GM23338 (cell line): ENCODE data around the gene CCNL1. TPM values are rescaled to one million over a fixed set of nuclear protein-coding genes. Genes with fewer than 3 reads are reported as not detected.

Experiments
- ATAC-seq: fragments of 200-7000 bp; cut with Tn5 transposase; 3 replicates; pipeline ENCODE4 v1.9.1; 2020
- DNase-seq: peaks from one replicate; pipeline ENCODE4 v3.0.0-alpha.2; 2015; ENCODE audit warnings: low spot score
- H2AFZ ChIP-seq: fragments of 200-600 bp; sonication (generic); 2 replicates; pipeline ENCODE4 v1.8.0; 2016; ENCODE audit warnings: antibody characterized with exemption, mild to moderate bottlenecking, moderate library complexity
- H3F3A ChIP-seq: fragments of 200-600 bp; sonication (generic); replicated peaks from 2 replicates; pipeline ENCODE4 v1.8.0; 2017; ENCODE audit warnings: antibody characterized with exemption, mixed run types, low read depth
- H3K27ac ChIP-seq: fragments of 200-600 bp; sonication (generic); 2 replicates; pipeline ENCODE4 v1.6.1; 2016; ENCODE audit warnings: low read depth
- H3K27me3 ChIP-seq: fragments of 200-600 bp; sonication (generic); 2 replicates; pipeline ENCODE4 v1.8.0; 2016; ENCODE audit warnings: mild to moderate bottlenecking, mixed run types, moderate library complexity; ENCODE audit not compliant: insufficient read depth
- H3K36me3 ChIP-seq: fragments of 200-600 bp; sonication (generic); 2 replicates; pipeline ENCODE4 v1.8.0; 2016; ENCODE audit warnings: mild to moderate bottlenecking; ENCODE audit not compliant: insufficient read depth
- H3K4me1 ChIP-seq: fragments of 200-600 bp; sonication (generic); 2 replicates; pipeline ENCODE4 v1.8.0; 2016; ENCODE audit warnings: mild to moderate bottlenecking, moderate library complexity; ENCODE audit not compliant: insufficient read depth
- H3K4me2 ChIP-seq: fragments of 200-600 bp; sonication (generic); 2 replicates; pipeline ENCODE4 v1.7.1; 2017; ENCODE audit warnings: mixed run types
- H3K4me3 ChIP-seq: fragments of 200-600 bp; sonication (generic); 2 replicates; pipeline ENCODE4 v1.6.1; 2016; ENCODE audit warnings: mixed run types
- H3K79me2 ChIP-seq: fragments of 200-600 bp; sonication (generic); replicated peaks from 2 replicates; pipeline ENCODE4 v1.8.0; 2017; ENCODE audit warnings: mild to moderate bottlenecking; ENCODE audit not compliant: insufficient read depth
- H3K9me2 ChIP-seq: fragments of 200-600 bp; sonication (generic); 2 replicates; pipeline ENCODE4 v1.8.0; 2017; ENCODE audit not compliant: insufficient read depth
- H4K20me1 ChIP-seq: fragments of 200-600 bp; sonication (generic); replicated peaks from 2 replicates; pipeline ENCODE4 v1.8.0; 2017; ENCODE audit warnings: mild to moderate bottlenecking; ENCODE audit not compliant: insufficient read depth
- H3K27ac Mint-ChIP-seq: 2 replicates; pipeline ENCODE4 v1.8.0; 2020; ENCODE audit warnings: inconsistent platforms, mild to moderate bottlenecking, moderate library complexity, mixed read lengths
- H3K27me3 Mint-ChIP-seq: 3 replicates; pipeline ENCODE4 v1.8.0; 2022; ENCODE audit warnings: low read depth, mild to moderate bottlenecking, moderate library complexity, mixed read lengths, inconsistent platforms; ENCODE audit not compliant: insufficient read depth, poor library complexity
- H3K36me3 Mint-ChIP-seq: 3 replicates; pipeline ENCODE4 v1.8.0; 2021; ENCODE audit warnings: low read depth, mild to moderate bottlenecking, inconsistent platforms, moderate library complexity, mixed read lengths
- H3K4me1 Mint-ChIP-seq: 3 replicates; pipeline ENCODE4 v1.8.0; 2020; ENCODE audit warnings: mild to moderate bottlenecking, inconsistent platforms, mixed read lengths
- H3K4me3 Mint-ChIP-seq: 3 replicates; pipeline ENCODE4 v1.8.0; 2021; ENCODE audit warnings: moderate library complexity, mild to moderate bottlenecking, inconsistent platforms, mixed read lengths
- H3K9me3 Mint-ChIP-seq: 3 replicates; pipeline ENCODE4 v1.8.0; 2020; ENCODE audit warnings: moderate library complexity, mild to moderate bottlenecking, inconsistent platforms, mixed read lengths
- CREB1 ChIP-seq: fragments of 250-450 bp; sonication (Bioruptor Pico); IDR thresholded peaks from 2 replicates; pipeline ENCODE4 v1.5.0; 2020; ENCODE audit warnings: low read depth, mild to moderate bottlenecking, moderate library complexity
- EZH2 ChIP-seq: fragments of 200-600 bp; sonication (generic); IDR thresholded peaks from one replicate; pipeline ENCODE4 v1.8.0; 2017; ENCODE audit warnings: antibody characterized with exemption, mild to moderate bottlenecking, low read depth; ENCODE audit not compliant: unreplicated experiment
- EZH2phosphoT487 ChIP-seq: fragments of 200-600 bp; sonication (generic); IDR thresholded peaks from one replicate; pipeline ENCODE4 v1.8.1; 2018; ENCODE audit warnings: antibody characterized with exemption; ENCODE audit not compliant: unreplicated experiment
- JUNB ChIP-seq: IDR thresholded peaks from one replicate; pipeline ENCODE4 v1.6.1; 2016; ENCODE audit warnings: antibody characterized with exemption; ENCODE audit not compliant: unreplicated experiment
- NANOG ChIP-seq: IDR thresholded peaks from 2 replicates; pipeline ENCODE4 v1.6.1; 2016; ENCODE audit warnings: antibody characterized with exemption, borderline replicate concordance
- POLR2AphosphoS5 ChIP-seq: IDR thresholded peaks from 2 replicates; pipeline ENCODE4 v1.6.1; 2016; ENCODE audit warnings: antibody characterized with exemption, low read depth
- STAT1 ChIP-seq: IDR thresholded peaks from one replicate; pipeline ENCODE4 v1.6.1; 2016; ENCODE audit warnings: antibody characterized with exemption; ENCODE audit not compliant: unreplicated experiment
- ZNF114 ChIP-seq: fragments of 250-450 bp; sonication (Bioruptor Pico); IDR thresholded peaks from 2 replicates; pipeline ENCODE4 v1.5.0; 2020; ENCODE audit warnings: mild to moderate bottlenecking, moderate library complexity
- ZNF331 ChIP-seq: fragments of 250-450 bp; sonication (Bioruptor Pico); IDR thresholded peaks from 2 replicates; pipeline ENCODE4 v1.5.0; 2020; ENCODE audit warnings: low read depth, mild to moderate bottlenecking, moderate library complexity
- polyA plus RNA-seq: library from polyadenylated mRNA; unstranded; fragments of >200 nt; fragmentation: Nextera tagmentation; extraction: Ambion mirVana; gene quantifications from 2 replicates; pipeline ENCODE4 v1.2.1, GENCODE V29; 2016
- total RNA-seq: library from RNA; depleted of rRNA; stranded (reverse); fragments of >200 nt; shearing (Covaris generic); gene quantifications from 2 replicates; pipeline ENCODE4 v1.2.3, GENCODE V29; 2014
- TF ChIP-seq, protein P1 (sequence below): fragments of 250-450 bp; sonication (Bioruptor Pico); IDR thresholded peaks from 2 replicates; pipeline ENCODE4 v1.5.0; 2020; ENCODE audit warnings: mild to moderate bottlenecking, moderate library complexity
- TF ChIP-seq, protein P2 (sequence below): IDR thresholded peaks from 2 replicates; pipeline ENCODE4 v1.6.1; 2016; ENCODE audit warnings: antibody characterized with exemption

The CCNL1 gene
- total and polyA plus RNA-seq, 2 experiments from 2014 or later: 108 to 134 TPM

DNA sequence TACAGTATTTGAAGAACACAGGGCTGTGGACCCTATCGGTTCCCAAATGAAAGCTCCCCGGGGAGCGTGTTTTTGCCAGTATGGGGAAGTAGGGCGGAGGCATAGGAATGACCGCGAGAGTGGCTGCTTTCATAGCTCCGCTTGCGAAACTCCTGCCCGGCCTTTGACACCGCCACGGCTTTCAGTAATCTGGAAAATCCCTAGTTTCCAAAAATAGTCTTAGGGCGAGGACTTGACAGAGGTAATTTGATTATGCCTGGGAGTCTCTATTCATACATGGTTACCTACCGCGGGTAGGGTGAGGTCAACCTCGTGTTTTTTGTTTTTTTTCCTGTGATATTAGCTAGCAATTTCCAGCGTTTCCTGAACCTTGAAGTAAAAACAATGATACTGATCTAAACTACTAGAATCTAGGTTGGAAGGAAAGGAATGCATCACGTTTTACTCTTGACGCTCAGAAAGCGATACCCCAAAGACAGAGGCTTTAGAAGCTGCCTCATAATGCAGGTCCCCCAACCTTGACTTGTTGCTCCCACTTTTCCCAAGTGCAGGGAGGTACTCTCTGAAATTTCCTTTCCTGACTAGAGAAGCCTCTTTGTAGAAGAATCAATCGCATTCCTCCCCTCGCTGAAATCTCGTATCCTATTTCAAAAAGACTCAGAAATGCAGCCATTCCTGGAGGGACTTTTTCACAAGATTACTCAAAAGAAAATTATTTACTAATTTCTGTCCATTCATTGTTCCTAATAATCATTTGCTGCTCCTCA lies 894 bp upstream of the CCNL1 start:
- H3K79me2 ChIP-seq: peaks cover 47% of the 10 kb centered on the region

More for the DNA sequence above, 894 bp upstream of the CCNL1 start:
- H3K4me3 Mint-ChIP-seq: peak overlapping the region; percentile 99
- H3K36me3 Mint-ChIP-seq: peaks cover 38% of the 10 kb centered on the region
- Histone ChIP-seq H3K36me3 (peaks cover 30% of the 10 kb centered on the region), H3F3A (no peaks in the 10 kb centered on the region), H3K27ac (peak overlapping the region; percentile 98), H3K4me3 (peak overlapping the region; percentile 71), H3K9me2 (no peaks in the 10 kb centered on the region), H3K27me3 (no peaks in the 10 kb centered on the region), H3K4me2 (peak overlapping the region; percentile 92), H4K20me1 (peaks cover 31% of the 10 kb centered on the region), H2AFZ (peak overlapping the region; percentile 98), H3K4me1 (peaks cover 33% of the 10 kb centered on the region)
- no peaks in the 10 kb centered on the region for H3K9me3 Mint-ChIP-seq
- DNase-seq (peak; percentile 64), ATAC-seq (peak; percentile 34)
- H3K27me3 Mint-ChIP-seq: peaks cover 13% of the 10 kb centered on the region
- H3K27ac Mint-ChIP-seq: peak overlapping the region; percentile 98
- TF ChIP-seq JUNB (no peak), EZH2 (no peak), EZH2phosphoT487 (no peak), NANOG (no peak), ZNF331 (CRISPR knock-in tag) (no peak), CREB1 (CRISPR knock-in tag) (no peak), ZNF114 (CRISPR knock-in tag) (no peak), POLR2AphosphoS5 (no peak), STAT1 (no peak)
- TF ChIP-seq, protein P1, sequence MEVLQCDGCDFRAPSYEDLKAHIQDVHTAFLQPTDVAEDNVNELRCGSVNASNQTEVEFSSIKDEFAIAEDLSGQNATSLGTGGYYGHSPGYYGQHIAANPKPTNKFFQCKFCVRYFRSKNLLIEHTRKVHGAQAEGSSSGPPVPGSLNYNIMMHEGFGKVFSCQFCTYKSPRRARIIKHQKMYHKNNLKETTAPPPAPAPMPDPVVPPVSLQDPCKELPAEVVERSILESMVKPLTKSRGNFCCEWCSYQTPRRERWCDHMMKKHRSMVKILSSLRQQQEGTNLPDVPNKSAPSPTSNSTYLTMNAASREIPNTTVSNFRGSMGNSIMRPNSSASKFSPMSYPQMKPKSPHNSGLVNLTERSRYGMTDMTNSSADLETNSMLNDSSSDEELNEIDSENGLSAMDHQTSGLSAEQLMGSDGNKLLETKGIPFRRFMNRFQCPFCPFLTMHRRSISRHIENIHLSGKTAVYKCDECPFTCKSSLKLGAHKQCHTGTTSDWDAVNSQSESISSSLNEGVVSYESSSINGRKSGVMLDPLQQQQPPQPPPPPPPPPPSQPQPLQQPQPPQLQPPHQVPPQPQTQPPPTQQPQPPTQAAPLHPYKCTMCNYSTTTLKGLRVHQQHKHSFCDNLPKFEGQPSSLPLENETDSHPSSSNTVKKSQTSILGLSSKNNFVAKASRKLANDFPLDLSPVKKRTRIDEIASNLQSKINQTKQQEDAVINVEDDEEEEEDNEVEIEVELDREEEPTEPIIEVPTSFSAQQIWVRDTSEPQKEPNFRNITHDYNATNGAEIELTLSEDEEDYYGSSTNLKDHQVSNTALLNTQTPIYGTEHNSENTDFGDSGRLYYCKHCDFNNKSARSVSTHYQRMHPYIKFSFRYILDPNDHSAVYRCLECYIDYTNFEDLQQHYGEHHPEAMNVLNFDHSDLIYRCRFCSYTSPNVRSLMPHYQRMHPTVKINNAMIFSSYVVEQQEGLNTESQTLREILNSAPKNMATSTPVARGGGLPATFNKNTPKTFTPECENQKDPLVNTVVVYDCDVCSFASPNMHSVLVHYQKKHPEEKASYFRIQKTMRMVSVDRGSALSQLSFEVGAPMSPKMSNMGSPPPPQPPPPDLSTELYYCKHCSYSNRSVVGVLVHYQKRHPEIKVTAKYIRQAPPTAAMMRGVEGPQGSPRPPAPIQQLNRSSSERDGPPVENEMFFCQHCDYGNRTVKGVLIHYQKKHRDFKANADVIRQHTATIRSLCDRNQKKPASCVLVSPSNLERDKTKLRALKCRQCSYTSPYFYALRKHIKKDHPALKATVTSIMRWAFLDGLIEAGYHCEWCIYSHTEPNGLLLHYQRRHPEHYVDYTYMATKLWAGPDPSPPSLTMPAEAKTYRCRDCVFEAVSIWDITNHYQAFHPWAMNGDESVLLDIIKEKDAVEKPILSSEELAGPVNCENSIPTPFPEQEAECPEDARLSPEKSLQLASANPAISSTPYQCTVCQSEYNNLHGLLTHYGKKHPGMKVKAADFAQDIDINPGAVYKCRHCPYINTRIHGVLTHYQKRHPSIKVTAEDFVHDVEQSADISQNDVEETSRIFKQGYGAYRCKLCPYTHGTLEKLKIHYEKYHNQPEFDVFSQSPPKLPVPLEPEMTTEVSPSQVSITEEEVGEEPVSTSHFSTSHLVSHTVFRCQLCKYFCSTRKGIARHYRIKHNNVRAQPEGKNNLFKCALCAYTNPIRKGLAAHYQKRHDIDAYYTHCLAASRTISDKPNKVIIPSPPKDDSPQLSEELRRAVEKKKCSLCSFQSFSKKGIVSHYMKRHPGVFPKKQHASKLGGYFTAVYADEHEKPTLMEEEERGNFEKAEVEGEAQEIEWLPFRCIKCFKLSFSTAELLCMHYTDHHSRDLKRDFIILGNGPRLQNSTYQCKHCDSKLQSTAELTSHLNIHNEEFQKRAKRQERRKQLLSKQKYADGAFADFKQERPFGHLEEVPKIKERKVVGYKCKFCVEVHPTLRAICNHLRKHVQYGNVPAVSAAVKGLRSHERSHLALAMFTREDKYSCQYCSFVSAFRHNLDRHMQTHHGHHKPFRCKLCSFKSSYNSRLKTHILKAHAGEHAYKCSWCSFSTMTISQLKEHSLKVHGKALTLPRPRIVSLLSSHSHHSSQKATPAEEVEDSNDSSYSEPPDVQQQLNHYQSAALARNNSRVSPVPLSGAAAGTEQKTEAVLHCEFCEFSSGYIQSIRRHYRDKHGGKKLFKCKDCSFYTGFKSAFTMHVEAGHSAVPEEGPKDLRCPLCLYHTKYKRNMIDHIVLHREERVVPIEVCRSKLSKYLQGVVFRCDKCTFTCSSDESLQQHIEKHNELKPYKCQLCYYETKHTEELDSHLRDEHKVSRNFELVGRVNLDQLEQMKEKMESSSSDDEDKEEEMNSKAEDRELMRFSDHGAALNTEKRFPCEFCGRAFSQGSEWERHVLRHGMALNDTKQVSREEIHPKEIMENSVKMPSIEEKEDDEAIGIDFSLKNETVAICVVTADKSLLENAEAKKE (CRISPR knock-in tag): no peak
- TF ChIP-seq, protein P2, sequence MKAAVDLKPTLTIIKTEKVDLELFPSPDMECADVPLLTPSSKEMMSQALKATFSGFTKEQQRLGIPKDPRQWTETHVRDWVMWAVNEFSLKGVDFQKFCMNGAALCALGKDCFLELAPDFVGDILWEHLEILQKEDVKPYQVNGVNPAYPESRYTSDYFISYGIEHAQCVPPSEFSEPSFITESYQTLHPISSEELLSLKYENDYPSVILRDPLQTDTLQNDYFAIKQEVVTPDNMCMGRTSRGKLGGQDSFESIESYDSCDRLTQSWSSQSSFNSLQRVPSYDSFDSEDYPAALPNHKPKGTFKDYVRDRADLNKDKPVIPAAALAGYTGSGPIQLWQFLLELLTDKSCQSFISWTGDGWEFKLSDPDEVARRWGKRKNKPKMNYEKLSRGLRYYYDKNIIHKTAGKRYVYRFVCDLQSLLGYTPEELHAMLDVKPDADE: no peak
- H3K4me1 Mint-ChIP-seq: peaks cover 36% of the 10 kb centered on the region
